NOMO-1 (cell line): Measurements from ENCODE around the gene LINGO1.

Source experiments
- DNase-seq, 2 experiments: peaks; one replicate each; lab custom pipeline; 2025; ENCODE audit not compliant: unreplicated experiment in 2 of 2; lab: John Stamatoyannopoulos, UW

Gene LINGO1

DNA sequence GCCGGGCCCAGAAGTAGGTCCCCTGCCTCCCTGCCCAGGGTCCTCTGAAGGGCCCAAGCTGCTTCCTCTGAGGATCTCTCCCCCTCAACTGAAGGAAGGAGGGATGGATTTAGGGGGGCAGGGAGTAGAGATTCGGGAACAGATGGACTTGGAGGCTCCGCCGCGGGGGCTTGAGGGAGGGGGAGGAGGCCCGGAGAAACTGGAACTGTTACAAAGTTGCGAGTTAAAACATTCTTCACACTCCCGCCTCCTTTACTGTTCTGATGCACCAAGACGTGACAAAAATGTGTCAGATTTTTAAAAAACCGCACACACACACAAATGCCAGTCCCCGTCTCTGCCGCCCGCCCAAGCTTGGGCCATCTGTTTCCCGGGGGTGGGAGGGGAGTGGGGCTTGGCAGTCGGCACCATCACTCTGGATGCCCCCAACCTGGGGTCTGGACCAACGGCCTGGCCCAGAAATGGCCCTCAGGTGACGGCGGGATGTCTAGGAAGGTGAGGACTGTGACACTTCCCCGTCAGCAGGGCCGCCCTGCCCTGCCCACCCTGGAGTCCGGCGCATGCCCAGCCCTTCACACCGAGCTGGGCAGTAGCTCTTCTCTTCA, 25.0 kb upstream of the LINGO1 start:
- no peak for DNase-seq

DNA sequence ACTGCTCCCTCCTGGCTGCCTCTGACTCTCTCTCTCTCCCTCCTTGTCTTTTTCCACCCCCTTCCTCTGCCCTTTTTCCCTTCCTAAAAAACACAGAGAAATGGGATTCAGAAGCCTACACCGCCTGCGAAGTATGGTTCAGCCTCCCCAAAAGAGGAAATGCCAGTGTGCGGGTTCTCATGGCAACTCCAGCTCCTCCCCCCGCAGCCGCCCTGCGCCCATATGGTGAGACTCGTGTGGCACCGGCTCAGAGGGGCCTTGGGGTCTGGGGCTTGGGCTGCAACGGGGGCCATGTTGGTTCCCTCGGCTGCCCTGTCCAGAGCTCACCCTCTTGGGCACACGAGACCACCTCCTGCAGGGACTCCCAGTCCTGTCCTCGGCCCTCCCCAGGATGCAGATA, 23.6 kb upstream of the LINGO1 start:
- DNase-seq, result peak in 1 of 2 experiments; percentile 40

DNA sequence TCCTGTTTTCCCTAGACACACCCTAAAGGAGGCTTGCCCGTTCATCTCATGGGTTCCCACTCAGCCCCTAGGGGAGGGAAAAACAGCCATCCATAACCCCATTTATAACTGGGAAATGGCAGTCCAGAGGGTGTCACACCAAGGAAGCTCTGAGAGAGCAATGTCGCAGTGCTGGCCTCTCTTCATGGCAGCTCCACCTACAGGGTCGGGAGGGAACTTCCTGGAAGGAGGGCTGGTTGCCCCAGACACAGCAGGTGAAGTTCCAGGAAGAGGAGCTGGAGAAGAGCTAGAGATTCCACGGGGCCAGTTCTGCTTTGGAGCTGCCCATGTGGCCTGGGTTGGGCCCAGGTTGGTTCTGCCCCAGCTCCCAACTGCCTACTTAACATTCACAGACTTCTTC, 22.3 kb upstream of the LINGO1 start:
- DNase-seq, result no peak

DNA sequence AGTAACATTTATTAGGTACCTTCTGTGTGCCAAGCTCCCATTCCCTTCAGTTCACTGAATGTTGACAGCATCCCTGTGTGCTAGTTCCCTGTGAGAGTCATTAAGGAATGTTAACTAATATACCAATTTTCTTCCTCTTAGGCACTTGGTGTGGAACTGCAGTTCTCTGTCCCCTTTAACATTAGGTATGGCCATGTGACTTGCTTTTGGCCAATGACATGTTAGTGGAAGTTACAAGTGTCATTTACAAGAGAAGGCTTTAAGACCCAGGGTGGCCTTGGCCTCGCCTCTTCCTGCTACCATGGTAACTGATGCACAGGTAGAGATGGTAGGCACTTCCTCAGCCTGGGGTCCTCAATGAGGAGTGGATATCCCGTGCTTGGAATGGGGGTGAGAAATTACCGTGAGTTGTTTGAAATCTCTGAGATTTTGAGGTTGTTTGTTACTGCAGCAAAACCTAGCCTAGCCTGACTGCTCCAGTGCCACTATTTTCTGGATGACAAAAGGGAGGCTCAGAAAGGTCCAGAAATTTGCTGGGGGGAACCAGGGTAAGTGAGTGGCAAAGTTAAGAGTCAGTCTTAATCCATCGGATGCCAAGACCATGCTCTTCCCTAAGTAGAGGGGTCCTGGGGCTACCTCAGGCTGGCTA, 21.2 kb upstream of the LINGO1 start:
- no peak for DNase-seq

DNA sequence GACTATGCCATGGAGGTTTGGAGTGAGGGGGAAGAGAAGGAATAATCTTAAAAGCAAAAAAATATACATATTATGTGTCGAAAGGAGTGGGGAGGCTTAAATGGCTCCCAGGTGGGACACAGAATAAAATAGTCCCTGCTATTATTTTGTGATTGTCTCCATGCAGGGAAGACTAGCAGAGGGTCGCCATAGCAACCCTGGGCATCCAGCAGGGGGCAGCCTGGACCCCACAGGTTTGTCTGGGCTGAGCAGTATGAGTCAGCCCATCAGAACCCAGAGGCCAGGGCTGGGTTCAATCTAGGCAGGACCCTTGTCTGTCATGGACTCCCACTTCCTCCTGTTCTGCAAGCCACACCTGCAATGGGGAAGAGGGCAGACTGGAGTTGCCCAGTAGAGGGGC, 17.6 kb upstream of the LINGO1 start:
- DNase-seq, result no peak

DNA sequence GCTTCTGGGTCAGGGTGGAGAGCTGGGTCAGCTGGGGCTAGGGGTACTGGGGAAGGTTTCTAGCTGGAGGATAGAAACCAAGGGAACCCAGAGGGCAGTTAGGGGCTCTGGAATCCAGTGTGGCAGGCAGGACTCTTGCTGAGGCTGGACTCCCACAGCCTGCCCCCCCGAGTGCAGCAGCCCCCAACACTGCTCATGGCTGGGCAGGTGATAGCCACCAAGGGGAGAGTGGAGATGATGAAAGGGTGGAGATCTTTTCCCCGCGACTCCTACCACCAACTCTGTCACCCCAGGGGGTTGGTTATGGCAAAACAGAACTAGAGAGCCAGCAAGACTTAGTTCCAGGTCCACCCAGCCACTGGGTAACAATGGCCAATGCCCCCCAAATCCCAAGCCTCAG, 16.9 kb upstream of the LINGO1 start:
- no peak for DNase-seq

DNA sequence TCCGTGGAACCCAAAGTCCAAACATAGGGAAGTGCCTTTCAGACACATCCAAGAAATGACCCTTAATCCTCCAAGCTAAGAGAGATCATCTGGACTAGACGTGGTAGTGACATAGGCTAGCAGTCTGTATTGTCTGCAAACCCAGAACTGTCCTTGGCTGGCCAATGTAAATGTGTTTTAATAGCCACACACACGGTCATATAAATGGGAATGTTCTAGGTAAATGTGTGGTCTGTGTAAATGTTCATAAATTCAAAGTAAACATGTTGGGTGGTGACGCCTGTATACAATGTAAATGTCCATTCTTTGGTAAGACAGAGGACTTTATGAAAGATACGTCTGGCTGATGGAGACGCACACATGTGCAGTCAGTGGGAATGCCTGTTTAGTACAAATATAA, 16.3 kb upstream of the LINGO1 start:
- DNase-seq, result no peak

DNA sequence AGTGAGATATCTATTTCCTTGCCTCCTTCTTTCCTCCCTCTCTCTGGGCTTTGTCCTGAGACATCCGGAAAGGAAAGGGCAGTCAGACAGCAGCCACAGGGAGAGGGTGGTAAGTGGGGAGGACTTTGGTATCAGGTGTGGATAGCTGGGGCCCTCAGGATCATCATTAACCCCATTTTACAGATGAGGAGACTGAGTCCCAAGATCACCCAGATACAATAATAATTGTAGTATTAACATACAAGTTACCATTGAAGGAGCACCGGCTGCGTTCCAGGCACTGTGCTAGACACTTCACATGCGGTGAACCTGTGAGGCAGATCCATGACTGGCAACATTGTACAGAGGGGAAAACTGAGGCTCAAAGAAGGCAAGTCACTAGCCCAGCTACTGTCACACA, 15.2 kb upstream of the LINGO1 start:
- DNase-seq, result no peak

DNA sequence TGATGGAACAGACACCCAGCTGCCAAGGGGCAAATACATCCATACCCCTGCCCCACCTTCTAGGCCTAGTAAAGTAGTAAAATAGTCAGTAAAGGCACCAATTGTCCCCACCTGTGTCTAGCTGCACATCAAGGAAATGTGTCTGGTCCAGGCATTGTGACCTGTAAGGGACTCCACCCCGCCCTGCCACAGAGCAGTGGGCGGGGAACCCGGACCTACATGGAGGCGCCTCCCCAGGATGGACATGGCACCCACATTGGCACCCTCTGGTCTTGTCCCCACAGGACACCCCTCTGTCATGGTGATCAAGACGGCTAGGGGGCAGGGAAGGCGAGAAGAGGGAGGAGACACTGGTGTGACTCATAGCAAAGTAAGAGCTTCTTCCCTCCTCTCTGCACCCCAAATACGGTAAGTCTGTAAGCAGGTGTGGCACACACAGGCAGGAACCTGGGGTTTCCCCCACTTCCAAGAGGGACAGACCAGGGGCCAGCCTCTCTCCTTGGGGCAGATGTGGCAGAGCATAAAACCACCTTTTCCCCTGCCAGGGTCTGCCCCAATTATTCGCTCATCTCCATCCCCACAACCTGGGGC, 13.5 kb upstream of the LINGO1 start:
- no peak for DNase-seq

DNA sequence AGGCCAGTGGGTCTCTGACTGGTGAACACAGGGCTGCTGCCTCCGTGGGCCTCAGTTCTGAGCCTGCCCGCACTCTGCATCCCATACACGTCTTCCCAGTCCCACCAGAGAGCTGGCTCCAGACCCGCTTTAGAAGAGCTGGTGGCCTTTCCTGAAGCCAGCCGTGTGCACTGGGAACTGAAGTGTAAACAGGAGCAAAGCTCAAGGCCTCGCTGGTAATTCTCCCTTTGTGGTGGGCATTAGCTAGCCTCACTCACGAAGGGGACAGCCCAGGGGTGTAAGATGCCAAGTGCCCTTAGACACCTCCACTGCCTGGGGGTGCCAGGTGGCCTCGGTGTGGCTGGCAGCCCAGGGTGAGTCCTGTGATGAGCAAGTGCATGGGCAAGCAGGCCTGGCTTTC, 12.9 kb upstream of the LINGO1 start:
- no peak for DNase-seq

DNA sequence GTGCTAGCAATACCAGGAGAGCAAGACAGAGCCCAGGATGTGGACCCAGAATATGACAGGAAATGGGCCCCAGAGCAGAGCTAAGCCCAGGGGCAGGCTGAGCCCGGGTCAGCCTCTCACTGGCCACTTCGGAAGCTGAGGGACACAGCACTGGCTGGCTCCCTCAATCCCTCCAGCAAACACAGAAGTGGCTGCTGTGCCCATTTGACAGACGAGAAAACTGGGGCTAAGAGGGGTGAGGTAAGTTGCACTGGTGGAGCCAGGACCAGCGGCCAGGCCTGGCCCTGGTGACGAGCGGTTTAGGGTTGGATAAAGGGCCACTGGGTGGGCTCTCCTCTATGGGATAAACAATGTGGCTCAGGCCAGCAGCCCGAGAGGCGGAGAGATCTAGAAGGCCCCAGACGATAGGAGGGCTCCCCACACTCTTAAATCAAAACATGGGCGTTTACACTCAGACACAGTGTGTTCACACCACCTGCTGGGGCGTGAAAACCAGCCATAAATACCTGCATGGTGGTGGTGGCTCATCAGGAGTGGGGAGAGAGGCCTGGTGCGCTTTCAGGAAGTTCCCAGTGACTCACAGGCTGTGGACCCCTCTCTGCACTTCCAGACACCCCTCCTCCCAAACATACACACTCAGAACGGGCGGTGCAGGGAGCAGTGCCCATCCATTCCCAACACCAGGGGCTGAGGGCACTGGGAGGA, 12.0 kb upstream of the LINGO1 start:
- no peak for DNase-seq

DNA sequence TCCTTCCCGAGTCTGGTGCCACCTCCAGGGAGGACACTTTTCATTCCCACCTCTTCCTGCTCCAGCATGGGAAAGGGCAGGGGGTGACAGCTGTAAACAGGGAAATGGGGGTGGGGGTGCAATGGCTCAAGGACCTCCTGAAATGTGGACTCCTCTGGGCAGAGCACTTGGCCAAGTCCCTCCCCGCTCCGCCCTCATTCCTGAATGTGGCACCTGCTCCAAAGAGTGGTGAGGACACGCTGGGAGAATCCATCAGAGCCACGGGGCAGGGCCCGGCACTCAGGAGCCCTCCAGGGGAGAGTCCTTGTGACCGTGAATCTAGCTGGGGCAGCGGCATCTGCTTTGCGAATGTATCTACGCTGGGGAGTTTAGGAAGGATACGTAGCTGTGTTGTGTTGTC, 11.1 kb upstream of the LINGO1 start:
- DNase-seq, result no peak

DNA sequence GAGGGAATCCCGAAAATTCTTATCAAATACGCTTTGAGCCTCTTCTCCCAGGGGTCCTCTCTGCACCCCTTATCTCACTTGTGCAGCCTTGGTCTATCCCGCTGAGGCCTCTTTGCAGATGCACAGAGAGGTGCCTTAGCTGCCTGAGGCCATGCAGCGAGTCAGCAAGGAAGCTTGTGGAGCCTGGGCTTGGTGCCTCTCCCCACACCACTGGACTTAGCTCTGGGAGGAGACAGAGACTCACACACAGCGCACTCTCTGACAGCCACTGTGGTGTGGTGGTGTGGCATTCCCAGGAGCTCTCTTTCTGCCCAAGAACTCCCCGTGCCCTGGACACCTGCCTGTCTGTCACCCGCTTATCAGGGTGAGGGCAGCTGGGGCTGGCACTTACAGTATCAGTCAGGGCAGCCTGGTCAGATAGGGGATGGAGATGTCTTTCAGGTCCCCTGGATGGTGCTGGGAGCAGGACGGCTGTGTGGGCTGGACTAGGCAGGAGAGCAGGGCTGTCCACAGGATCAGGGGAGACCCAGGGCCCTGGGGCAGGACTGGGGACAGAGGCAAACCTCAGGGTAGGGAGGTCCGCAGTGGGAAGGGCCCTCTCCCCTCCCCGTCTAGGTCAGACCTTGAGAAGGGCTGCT, 10.2 kb upstream of the LINGO1 start:
- DNase-seq, result no peak

DNA sequence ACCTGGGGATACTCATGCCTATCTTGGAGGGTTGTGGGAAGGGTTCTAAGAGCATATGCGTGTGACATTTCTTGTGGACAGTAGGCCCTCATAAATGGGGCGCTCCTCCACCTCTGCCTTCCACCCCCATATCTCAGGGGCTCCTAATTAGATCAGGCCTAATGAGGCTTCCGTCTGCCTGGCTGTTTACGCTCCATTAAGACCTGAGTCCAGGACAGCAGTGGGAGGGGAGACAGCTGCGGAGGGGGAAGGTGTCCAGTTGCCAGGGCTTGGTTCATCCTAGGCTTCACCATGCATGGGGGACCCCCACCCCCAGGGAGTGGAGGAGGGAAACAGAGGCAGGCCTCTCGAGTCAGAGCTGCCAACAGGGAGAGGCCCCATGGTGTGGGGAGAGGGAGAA, 9.3 kb upstream of the LINGO1 start:
- no peak for DNase-seq

DNA sequence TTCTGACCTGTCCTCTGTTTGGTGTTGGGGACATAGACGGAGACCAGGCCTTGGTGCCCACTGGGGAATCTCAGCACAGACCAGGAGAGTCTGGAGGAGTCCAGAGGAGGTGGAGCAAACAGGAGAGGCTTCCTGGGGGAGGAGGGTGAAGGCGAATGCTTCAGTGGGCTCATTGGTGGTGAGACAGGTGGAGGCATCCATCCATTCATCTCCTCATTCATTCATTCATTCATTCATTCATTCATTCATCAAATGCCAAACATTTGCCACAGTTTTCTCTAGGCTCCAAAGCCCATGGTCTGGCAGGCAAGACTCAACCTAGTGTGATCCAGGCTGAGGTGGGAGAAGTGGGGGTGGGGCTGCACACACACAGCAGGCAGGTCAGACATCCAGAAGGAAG, 7.9 kb upstream of the LINGO1 start:
- DNase-seq, result no peak

DNA sequence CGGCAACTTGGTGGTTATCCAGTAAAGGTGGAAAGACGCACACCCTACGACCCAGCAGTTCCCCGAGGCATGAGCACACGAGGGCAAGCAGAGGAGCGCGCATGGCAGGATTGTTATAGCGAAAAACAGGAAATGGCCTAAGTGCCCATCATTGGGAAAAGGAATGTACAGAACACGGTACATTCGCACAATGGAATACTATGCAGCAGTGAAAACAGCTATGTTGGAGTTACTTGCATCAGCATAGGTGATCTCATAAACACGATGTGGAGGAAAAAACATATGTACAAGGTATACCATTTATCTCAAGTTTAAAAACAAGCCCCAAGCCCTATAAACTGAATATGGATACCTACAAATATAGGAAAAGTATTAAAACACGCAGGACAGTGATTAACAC, 6.7 kb upstream of the LINGO1 start:
- DNase-seq, result no peak

DNA sequence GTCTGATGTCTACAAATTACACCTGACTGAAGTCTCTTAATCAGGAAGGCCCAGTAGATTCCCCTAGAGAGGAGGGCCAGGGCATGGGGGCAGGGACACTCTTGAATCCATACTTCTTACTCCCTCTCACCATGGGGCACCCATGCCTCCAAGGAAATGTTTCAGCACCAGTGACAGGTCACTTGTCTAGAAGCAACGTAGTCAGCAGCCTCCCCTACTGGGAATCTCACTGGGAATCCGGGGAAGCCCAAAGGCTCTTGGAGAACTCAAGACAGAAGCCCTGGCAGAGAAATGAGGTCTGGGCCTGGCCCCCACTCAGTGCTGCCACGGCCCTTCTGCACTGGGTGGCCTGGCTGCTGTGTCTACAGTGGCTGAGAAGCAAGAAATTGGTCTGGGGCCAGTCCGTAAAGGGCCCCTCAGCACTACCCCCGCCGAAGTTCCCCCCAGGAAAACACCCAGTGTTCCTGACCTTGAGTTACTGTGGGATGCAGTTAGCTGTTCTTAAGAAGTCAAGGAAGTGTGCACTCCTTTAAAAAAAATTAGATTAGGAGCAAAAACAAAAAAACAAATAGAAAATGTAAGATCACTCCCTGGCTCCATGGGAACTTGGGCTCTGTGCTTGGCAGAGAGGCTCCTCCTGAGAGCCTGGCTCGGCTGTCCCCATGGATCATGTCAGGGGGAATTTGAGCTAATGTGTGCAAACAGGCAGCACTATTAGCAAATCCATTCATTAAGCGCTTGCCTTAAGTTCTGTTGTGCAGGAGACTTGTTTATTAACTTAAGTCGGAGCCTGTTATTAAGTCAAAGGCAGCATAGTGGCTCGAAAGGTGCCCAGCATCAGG, 5.4 kb upstream of the LINGO1 start:
- DNase-seq, result no peak

DNA sequence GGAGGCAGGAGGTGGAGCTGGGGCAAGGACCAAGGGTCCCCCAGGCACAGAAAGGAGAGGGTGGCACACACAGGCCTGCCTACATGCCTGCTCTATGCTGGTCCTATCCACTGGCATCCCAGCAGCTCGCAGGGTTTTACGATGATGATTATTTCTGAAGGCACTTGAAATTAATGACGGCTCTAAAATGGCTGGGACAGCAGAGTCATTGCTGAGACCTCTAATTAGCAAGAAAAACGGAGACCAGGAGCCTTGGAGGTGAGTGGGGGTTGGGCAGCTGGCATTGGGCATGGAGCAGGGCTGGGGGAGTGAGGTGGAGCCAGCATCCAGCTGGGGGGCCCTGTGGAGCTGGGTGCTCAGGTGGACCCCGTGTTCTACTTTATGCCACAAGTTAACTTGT, 3.5 kb upstream of the LINGO1 start:
- DNase-seq, result no peak

DNA sequence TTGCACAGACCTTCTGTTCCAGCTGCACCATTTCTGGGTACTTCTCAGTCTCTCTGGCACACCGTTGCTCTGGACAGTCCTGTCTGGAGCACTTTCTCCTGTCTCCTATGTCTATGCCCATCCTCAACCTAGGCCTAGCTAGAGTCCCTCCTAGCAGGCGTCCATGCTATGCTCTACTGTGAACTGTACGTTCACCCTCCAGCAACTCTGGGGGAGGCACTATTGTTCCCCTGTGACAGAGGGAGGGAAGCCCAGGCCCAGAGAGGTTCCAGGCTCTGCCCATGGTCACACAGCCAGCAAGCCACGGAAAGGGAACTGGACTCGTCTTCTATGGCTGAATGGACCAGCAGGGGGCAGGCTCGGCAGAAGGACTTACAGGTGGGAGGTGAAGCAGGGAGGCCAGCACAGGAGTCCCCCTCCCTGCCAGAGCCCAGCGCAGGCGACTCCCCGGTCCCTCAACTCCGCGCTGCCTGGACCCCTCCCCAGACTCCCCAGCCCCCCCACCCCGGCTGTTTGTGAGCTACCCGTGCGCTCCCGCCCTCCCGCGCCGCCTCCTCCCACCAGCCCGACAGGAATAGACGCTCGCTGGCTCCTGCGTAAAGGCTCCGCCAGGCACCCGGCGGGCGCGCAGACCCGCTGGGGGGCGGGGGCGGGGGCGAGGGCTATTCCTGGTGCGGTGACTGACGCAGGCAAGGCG, 1.7 kb upstream of the LINGO1 start:
- peak; percentile 41 to 52 for DNase-seq

DNA sequence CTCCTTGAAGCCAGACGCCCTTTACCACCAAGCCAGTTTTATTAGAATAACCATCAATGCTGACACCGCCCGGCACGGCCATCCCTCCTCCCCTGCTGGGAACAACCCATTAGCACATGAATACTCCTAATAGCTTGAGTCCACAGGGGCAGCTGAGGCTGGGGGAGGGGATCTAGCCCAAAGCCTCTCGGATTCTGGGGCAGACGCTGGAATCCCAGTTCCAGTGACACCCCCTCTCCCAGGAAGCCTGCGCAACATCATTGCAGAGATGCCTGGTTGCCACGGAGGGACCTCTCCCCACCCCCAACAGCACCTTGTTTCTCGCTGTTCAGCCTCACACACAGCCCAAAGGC, 1.2 kb upstream of the LINGO1 start:
- DNase-seq, result no peak
